SK-N-MC (cell line): ENCODE data around the gene PAPOLB.

Source experiments
- DNase-seq: peaks from one replicate; pipeline ENCODE4 v3.0.0-alpha.2; 2011; ENCODE audit warnings: low read depth, low spot score
- H3K27ac ChIP-seq: fragments of 200-600 bp; sonication (generic); 2 replicates; pipeline ENCODE4 v1.5.1; 2016; ENCODE audit warnings: mixed run types
- H3K36me3 ChIP-seq: fragments of 200-600 bp; sonication (generic); 2 replicates; pipeline ENCODE4 v1.6.1; 2017; ENCODE audit warnings: antibody characterized with exemption, low read length, mixed read lengths; ENCODE audit not compliant: insufficient read depth
- H3K4me3 ChIP-seq: fragments of 200-600 bp; sonication (generic); 2 replicates; pipeline ENCODE4 v1.5.1; 2016
- H3K9ac ChIP-seq: fragments of 200-600 bp; sonication (generic); 2 replicates; pipeline ENCODE4 v1.8.0; 2017; ENCODE audit warnings: mixed run types, mixed read lengths; ENCODE audit not compliant: insufficient read length
- H3K9me3 ChIP-seq: fragments of 200-600 bp; sonication (generic); 2 replicates; pipeline ENCODE4 v1.6.1; 2017; ENCODE audit warnings: low read depth, mild to moderate bottlenecking, antibody characterized with exemption, low read length, moderate library complexity, mixed read lengths
- EZH2 ChIP-seq: fragments of 200-600 bp; sonication (generic); IDR thresholded peaks from one replicate; pipeline ENCODE4 v1.6.1; 2017; ENCODE audit warnings: antibody characterized with exemption
- FOXP2 ChIP-seq: optimal IDR thresholded peaks from 2 replicates; pipeline ENCODE3; 2011; ENCODE audit warnings: mild to moderate bottlenecking, moderate library complexity; ENCODE audit not compliant: insufficient read depth; ENCODE audit errors: extremely low read length, control extremely low read depth
- POLR2AphosphoS5 ChIP-seq: IDR thresholded peaks from 2 replicates; pipeline ENCODE4 v1.6.1; 2012; ENCODE audit warnings: mild to moderate bottlenecking, low read depth, low read length, borderline replicate concordance

Gene PAPOLB

GRCh38 chr7:4820967-4821471 lies 40.8 kb downstream of the PAPOLB start:
- Histone ChIP-seq H3K9me3 (no peaks in the 10 kb centered on the region), H3K9ac (no peak overlapping the region), H3K4me3 (no peak overlapping the region), H3K36me3 (no peaks in the 10 kb centered on the region), H3K27ac (no peak overlapping the region)
- no peak for DNase-seq
- TF ChIP-seq POLR2AphosphoS5 (no peak), EZH2 (no peak), FOXP2 (no peak)

- H3K9ac ChIP-seq, result no peak overlapping the region
- H3K9me3 ChIP-seq, result no peaks in the 10 kb centered on the region
- no peak for DNase-seq
- no peak overlapping the region for H3K27ac ChIP-seq
- H3K4me3 ChIP-seq, result no peak overlapping the region
- no peaks in the 10 kb centered on the region for H3K36me3 ChIP-seq
- TF ChIP-seq POLR2AphosphoS5, result no peak
- no peak for TF ChIP-seq EZH2
- no peak for TF ChIP-seq FOXP2
These were observed 41.3 kb downstream of the PAPOLB start for GRCh38 chr7:4820405-4820966.

- H3K4me3 ChIP-seq, result no peak overlapping the region
- no peaks in the 10 kb centered on the region for H3K9me3 ChIP-seq
- H3K9ac ChIP-seq, result no peak overlapping the region
- no peak overlapping the region for H3K27ac ChIP-seq
- no peak for TF ChIP-seq EZH2
- TF ChIP-seq POLR2AphosphoS5, result no peak
- TF ChIP-seq FOXP2, result no peak
- no peak for DNase-seq
- H3K36me3 ChIP-seq, result no peaks in the 10 kb centered on the region
These were observed 42.0 kb downstream of the PAPOLB start for GRCh38 chr7:4819560-4820404.

GRCh38 chr7:4818000-4818794 lies 43.6 kb downstream of the PAPOLB start:
- H3K9ac ChIP-seq, result no peak overlapping the region
- DNase-seq, result no peak
- no peaks in the 10 kb centered on the region for H3K36me3 ChIP-seq
- no peaks in the 10 kb centered on the region for H3K9me3 ChIP-seq
- H3K4me3 ChIP-seq, result no peak overlapping the region
- H3K27ac ChIP-seq, result no peak overlapping the region
- TF ChIP-seq FOXP2, result no peak
- no peak for TF ChIP-seq EZH2
- TF ChIP-seq POLR2AphosphoS5, result no peak

- Histone ChIP-seq H3K9ac (no peak overlapping the region), H3K4me3 (no peak overlapping the region), H3K36me3 (no peaks in the 10 kb centered on the region), H3K9me3 (no peaks in the 10 kb centered on the region), H3K27ac (no peak overlapping the region)
- DNase-seq, result no peak
- TF ChIP-seq EZH2 (no peak), FOXP2 (no peak)
These were observed 44.5 kb downstream of the PAPOLB start for GRCh38 chr7:4817178-4817901.

GRCh38 chr7:4816419-4817080 lies 45.3 kb downstream of the PAPOLB start:
- Histone ChIP-seq H3K27ac (no peak overlapping the region), H3K4me3 (no peak overlapping the region), H3K9ac (no peak overlapping the region), H3K9me3 (no peaks in the 10 kb centered on the region), H3K36me3 (no peaks in the 10 kb centered on the region)
- no peak for TF ChIP-seq EZH2
- no peak for TF ChIP-seq FOXP2
- no peak for TF ChIP-seq POLR2AphosphoS5
- DNase-seq, result no peak

GRCh38 chr7:4815609-4816418 lies 46.0 kb downstream of the PAPOLB start:
- Histone ChIP-seq H3K9me3 (no peaks in the 10 kb centered on the region), H3K4me3 (no peak overlapping the region), H3K36me3 (no peaks in the 10 kb centered on the region), H3K27ac (no peak overlapping the region), H3K9ac (no peak overlapping the region)
- no peak for TF ChIP-seq EZH2
- no peak for TF ChIP-seq POLR2AphosphoS5
- no peak for TF ChIP-seq FOXP2
- no peak for DNase-seq
